ENCODE data around the gene RBFOX2. TPM values are rescaled to one million over a fixed set of nuclear protein-coding genes. Genes with fewer than 3 reads are reported as not detected.

Gene RBFOX2
- total RNA-seq, 4 donors from 2014 or later: 46.6 to 82.7 (median 62.1) TPM

GRCh38 chr22:35860087-35860733 is 168.4 kb downstream of the RBFOX2 start:
- no peak for TF ChIP-seq EP300 (IDR thresholded peaks at IDR 0.05)
- no peak for TF ChIP-seq POLR2AphosphoS5 (IDR thresholded peaks at IDR 0.05)
- TF ChIP-seq CTCF (IDR thresholded peaks at IDR 0.05): no peak
- TF ChIP-seq POLR2A (IDR thresholded peaks at IDR 0.05): no peak
- DNase-seq (ENCODE audit: low spot score in 2 of 2): no peak
- 98% methylated on average over 4 of the region's 4 CpGs for WGBS
- H3K4me3 ChIP-seq: no peak overlapping the region
- H3K27ac ChIP-seq: no peak overlapping the region
- H3K4me1 ChIP-seq: no peaks in the 10 kb centered on the region
- H3K27me3 ChIP-seq: no peaks in the 10 kb centered on the region
- no peaks in the 10 kb centered on the region for H3K9me3 ChIP-seq
- H3K36me3 ChIP-seq: no peaks in the 10 kb centered on the region

GRCh38 chr22:35854334-35854733 is 174.3 kb downstream of the RBFOX2 start:
- WGBS: 95% methylated on average over 2 of the region's 2 CpGs
- H3K9me3 ChIP-seq: no peaks in the 10 kb centered on the region
- no peak overlapping the region for H3K27ac ChIP-seq
- H3K36me3 ChIP-seq: no peaks in the 10 kb centered on the region
- H3K4me1 ChIP-seq: peaks cover 9% of the 10 kb centered on the region
- no peak overlapping the region for H3K4me3 ChIP-seq
- TF ChIP-seq POLR2A (IDR thresholded peaks at IDR 0.05): no peak
- no peak for TF ChIP-seq EP300 (IDR thresholded peaks at IDR 0.05)
- no peak for TF ChIP-seq CTCF (IDR thresholded peaks at IDR 0.05)
- no peak for TF ChIP-seq POLR2AphosphoS5 (IDR thresholded peaks at IDR 0.05)
- no peak for DNase-seq (ENCODE audit: low spot score in 2 of 2)
- no peaks in the 10 kb centered on the region for H3K27me3 ChIP-seq

GRCh38 chr22:35852076-35852475 is 176.5 kb downstream of the RBFOX2 start:
- no peak overlapping the region for H3K27ac ChIP-seq
- DNase-seq (ENCODE audit: low spot score in 2 of 2): no peak
- peaks cover 14% of the 10 kb centered on the region for H3K4me1 ChIP-seq
- H3K36me3 ChIP-seq: no peaks in the 10 kb centered on the region
- no peaks in the 10 kb centered on the region for H3K27me3 ChIP-seq
- TF ChIP-seq POLR2A (IDR thresholded peaks at IDR 0.05) (no peak), EP300 (IDR thresholded peaks at IDR 0.05) (no peak), POLR2AphosphoS5 (IDR thresholded peaks at IDR 0.05) (no peak), CTCF (IDR thresholded peaks at IDR 0.05) (no peak)
- H3K4me3 ChIP-seq: no peak overlapping the region
- no peaks in the 10 kb centered on the region for H3K9me3 ChIP-seq

GRCh38 chr22:35850831-35851230 is 177.8 kb downstream of the RBFOX2 start:
- Histone ChIP-seq H3K4me3 (no peak overlapping the region), H3K36me3 (no peaks in the 10 kb centered on the region), H3K4me1 (peaks cover 14% of the 10 kb centered on the region), H3K27ac (peak overlapping the region; percentile 56), H3K27me3 (no peaks in the 10 kb centered on the region), H3K9me3 (no peaks in the 10 kb centered on the region)
- TF ChIP-seq EP300 (IDR thresholded peaks at IDR 0.05): no peak
- no peak for TF ChIP-seq POLR2AphosphoS5 (IDR thresholded peaks at IDR 0.05)
- TF ChIP-seq CTCF (IDR thresholded peaks at IDR 0.05): no peak
- TF ChIP-seq POLR2A (IDR thresholded peaks at IDR 0.05): no peak
- WGBS: 67% methylated on average over 5 of the region's 5 CpGs
- DNase-seq (ENCODE audit: low spot score in 2 of 2): no peak

- Histone ChIP-seq H3K36me3 (no peaks in the 10 kb centered on the region), H3K27me3 (no peaks in the 10 kb centered on the region), H3K9me3 (no peaks in the 10 kb centered on the region), H3K4me1 (peaks cover 14% of the 10 kb centered on the region), H3K4me3 (no peak overlapping the region), H3K27ac (no peak overlapping the region)
- no peak for TF ChIP-seq POLR2AphosphoS5 (IDR thresholded peaks at IDR 0.05)
- no peak for TF ChIP-seq EP300 (IDR thresholded peaks at IDR 0.05)
- TF ChIP-seq CTCF (IDR thresholded peaks at IDR 0.05): no peak
- TF ChIP-seq POLR2A (IDR thresholded peaks at IDR 0.05): no peak
- no peak for DNase-seq (ENCODE audit: low spot score in 2 of 2)
- WGBS: 62% methylated on average over 1 of the region's 1 CpG
Observed at GRCh38 chr22:35846804-35847203, 181.8 kb downstream of the RBFOX2 start.
